ENCODE data around the gene CAMTA1. TPM values are rescaled to one million over a fixed set of nuclear protein-coding genes. Genes with fewer than 3 reads are reported as not detected.

The CAMTA1 gene
- total and polyA plus RNA-seq, 3 experiments from 2014 or later = 60.2 to 79.0 (median 61.7) TPM

DNA sequence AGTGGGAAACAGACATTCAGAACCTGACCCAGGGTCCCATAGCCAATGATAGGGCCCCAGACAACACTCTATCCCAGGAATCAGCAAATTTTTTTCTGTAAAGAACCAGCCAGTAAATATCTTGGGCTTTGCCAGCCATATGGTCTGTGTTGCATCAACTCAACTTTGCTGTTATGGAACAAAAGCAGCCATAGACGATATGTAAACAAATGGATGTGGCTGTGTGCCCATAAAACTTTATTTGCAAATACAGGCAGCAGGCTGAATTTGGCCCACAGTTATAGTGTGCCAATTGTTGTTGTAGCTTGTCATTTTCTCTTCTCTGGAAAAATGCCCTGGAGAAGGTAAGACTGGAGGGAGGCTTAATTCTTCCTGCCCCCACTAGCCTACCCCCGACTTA lies 554.7 kb downstream of the CAMTA1 start:
- no peaks in the 10 kb centered on the region for H3K4me1 ChIP-seq (ENCODE audit: insufficient read depth, low read length)
- Mint-ChIP-seq H3K27ac (no peak overlapping the region), H3K27me3 (peaks cover 0 to 5% of the 10 kb centered on the region in 2 donors), H3K4me1 (no peaks in the 10 kb centered on the region), H3K4me3 (no peak overlapping the region), H3K9me3 (peaks cover 0 to 1% (median 0%) of the 10 kb centered on the region in 5 donors), H3K36me3 (no peaks in the 10 kb centered on the region)
- CTCF ChIA-PET = no interaction called here
- POLR2A ChIA-PET = no interaction called here
- DNase-seq = no peak
- H3K27me3 ChIP-seq (ENCODE audit: insufficient read depth, low read length, poor library complexity, severe bottlenecking) = no peaks in the 10 kb centered on the region
- no peak overlapping the region for H3K27ac ChIP-seq (ENCODE audit: low read depth, low read length)
- H3K36me3 ChIP-seq (ENCODE audit: insufficient read depth, low read length) = no peaks in the 10 kb centered on the region
- no peak overlapping the region for H3K4me3 ChIP-seq (ENCODE audit: low read length)
- no peaks in the 10 kb centered on the region for H3K9me3 ChIP-seq (ENCODE audit: low read length)

DNA sequence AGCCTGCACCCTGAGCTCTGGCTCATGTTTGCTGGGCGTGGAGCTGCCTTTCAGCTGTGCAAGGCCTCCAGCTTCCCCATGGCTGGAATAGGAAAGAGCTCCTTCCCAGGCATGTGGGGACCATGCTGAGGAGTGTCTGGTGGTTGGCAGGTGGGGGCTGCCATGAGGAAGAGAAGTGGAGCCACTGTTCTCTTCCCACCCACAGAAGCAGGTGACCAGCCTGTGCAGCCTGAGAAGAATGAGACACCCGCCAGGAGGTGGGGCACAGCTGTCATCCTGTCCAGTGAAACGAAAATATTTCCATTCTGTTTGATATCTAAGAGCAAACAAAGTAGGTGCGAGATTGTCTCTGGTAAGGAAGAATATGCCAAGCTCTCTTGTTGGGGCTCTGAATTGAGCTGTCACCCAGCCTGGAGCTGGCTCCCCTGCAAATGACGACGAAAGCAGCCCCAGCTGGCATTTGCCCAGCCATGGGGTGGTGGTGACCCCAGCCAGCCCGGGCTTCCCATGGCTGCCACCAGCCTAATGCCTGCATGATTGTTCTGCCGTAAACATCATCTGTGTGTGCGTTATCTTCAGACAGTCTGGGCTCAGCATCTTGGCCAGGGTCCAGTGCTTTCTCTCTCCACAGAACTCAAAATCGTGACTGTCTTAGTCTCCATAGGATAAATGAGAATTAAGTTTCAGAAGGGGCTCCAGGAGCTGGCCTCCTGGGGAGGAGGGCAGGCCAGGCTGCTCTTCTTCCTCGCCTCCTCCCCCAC lies 556.1 kb downstream of the CAMTA1 start:
- Mint-ChIP-seq H3K27ac (no peak overlapping the region), H3K4me3 (no peak overlapping the region), H3K36me3 (no peaks in the 10 kb centered on the region), H3K9me3 (peaks cover 0 to 1% (median 0%) of the 10 kb centered on the region in 5 donors), H3K27me3 (peaks cover 0 to 5% of the 10 kb centered on the region in 2 donors), H3K4me1 (no peaks in the 10 kb centered on the region)
- ChIA-PET CTCF (no interaction called here), POLR2A (no interaction called here)
- H3K9me3 ChIP-seq (ENCODE audit: low read length) = no peaks in the 10 kb centered on the region
- peaks cover 4% of the 10 kb centered on the region for H3K27me3 ChIP-seq (ENCODE audit: insufficient read depth, low read length, poor library complexity, severe bottlenecking)
- H3K4me3 ChIP-seq (ENCODE audit: low read length) = no peak overlapping the region
- no peak for DNase-seq
- no peak overlapping the region for H3K27ac ChIP-seq (ENCODE audit: low read depth, low read length)
- H3K4me1 ChIP-seq (ENCODE audit: insufficient read depth, low read length) = no peaks in the 10 kb centered on the region
- no peaks in the 10 kb centered on the region for H3K36me3 ChIP-seq (ENCODE audit: insufficient read depth, low read length)

DNA sequence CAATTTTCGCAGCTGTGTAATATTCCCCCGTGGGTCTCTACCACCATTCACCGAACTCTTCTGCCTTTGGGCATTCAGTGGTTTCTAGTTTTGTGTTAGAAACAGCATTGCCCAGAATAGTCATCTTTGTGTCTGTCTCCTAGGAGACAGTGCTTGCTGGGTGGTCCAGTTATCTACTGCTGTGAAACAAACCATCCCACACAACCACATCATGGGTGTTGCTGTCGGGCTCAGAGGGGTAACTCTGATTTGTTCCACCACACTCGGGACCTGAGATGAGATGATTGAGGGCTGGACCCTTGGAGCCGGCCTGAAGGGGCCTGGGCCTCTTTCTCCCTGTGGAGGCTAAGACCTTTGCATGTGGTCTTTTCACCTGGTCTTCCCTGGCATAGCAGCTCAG lies 558.6 kb downstream of the CAMTA1 start:
- Mint-ChIP-seq H3K4me1 (no peaks in the 10 kb centered on the region), H3K9me3 (peaks cover 0 to 1% (median 0%) of the 10 kb centered on the region in 5 donors), H3K4me3 (no peak overlapping the region), H3K27ac (no peak overlapping the region), H3K27me3 (peaks cover 3 to 14% of the 10 kb centered on the region in 2 donors), H3K36me3 (no peaks in the 10 kb centered on the region)
- Histone ChIP-seq H3K4me1 (ENCODE audit: insufficient read depth, low read length) (no peaks in the 10 kb centered on the region), H3K36me3 (ENCODE audit: insufficient read depth, low read length) (no peaks in the 10 kb centered on the region), H3K4me3 (ENCODE audit: low read length) (no peak overlapping the region), H3K27ac (ENCODE audit: low read depth, low read length) (no peak overlapping the region), H3K27me3 (ENCODE audit: insufficient read depth, low read length, poor library complexity, severe bottlenecking) (peaks cover 4% of the 10 kb centered on the region), H3K9me3 (ENCODE audit: low read length) (no peaks in the 10 kb centered on the region)
- CTCF ChIA-PET = no interaction called here
- no peak for DNase-seq
- POLR2A ChIA-PET = no interaction called here

DNA sequence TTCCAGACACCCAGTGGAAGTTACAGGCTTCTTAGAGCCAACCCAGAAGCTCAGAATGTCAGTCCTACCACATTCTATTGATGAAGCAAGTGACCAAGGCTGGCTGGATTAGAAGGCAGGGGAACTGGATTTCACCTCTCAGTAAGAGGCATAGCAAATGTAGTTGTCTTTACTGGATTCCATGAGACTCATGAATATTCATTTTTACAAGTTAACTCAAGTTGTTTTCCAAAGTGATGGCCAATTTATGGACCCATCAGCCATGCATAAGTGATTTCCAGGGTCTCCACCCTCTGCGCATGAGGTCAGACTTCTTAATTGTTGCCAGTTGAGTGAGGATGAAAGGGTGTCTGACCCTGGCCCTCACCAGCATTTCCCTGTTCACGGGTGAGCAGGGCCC lies 559.0 kb downstream of the CAMTA1 start:
- H3K27me3 ChIP-seq (ENCODE audit: insufficient read depth, low read length, poor library complexity, severe bottlenecking) = peaks cover 4% of the 10 kb centered on the region
- H3K4me1 ChIP-seq (ENCODE audit: insufficient read depth, low read length) = no peaks in the 10 kb centered on the region
- no peak overlapping the region for H3K27ac ChIP-seq (ENCODE audit: low read depth, low read length)
- H3K9me3 ChIP-seq (ENCODE audit: low read length) = no peaks in the 10 kb centered on the region
- Mint-ChIP-seq H3K4me1 (no peaks in the 10 kb centered on the region), H3K27me3 (peaks cover 5 to 15% of the 10 kb centered on the region in 2 donors), H3K36me3 (no peaks in the 10 kb centered on the region), H3K27ac (no peak overlapping the region), H3K4me3 (no peak overlapping the region), H3K9me3 (peaks cover 0 to 1% (median 0%) of the 10 kb centered on the region in 5 donors)
- H3K4me3 ChIP-seq (ENCODE audit: low read length) = no peak overlapping the region
- ChIA-PET CTCF (no interaction called here), POLR2A (no interaction called here)
- DNase-seq = no peak
- H3K36me3 ChIP-seq (ENCODE audit: insufficient read depth, low read length) = no peaks in the 10 kb centered on the region

DNA sequence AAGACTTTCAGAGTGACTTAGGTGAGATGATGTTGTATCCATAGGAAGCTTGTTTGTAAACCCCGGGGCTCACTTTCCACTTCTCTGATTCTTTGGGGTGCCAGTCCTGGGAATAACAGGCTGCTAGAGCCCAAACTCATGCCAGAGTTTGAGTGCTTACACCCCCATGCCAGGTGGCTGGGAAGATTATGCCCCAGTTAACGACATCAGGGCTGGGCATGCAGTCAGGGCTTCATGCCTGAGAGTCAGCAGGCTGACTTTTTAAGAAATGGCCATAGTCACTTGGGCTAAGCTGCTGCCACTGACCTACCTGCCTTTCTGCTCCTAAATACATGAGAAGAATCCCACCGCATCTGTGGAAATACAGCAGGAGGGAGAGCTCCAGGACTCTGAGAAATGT lies 560.3 kb downstream of the CAMTA1 start:
- POLR2A ChIA-PET = no interaction called here
- no peak overlapping the region for H3K4me3 ChIP-seq (ENCODE audit: low read length)
- Mint-ChIP-seq H3K4me3 (no peak overlapping the region), H3K36me3 (no peaks in the 10 kb centered on the region), H3K9me3 (no peaks in the 10 kb centered on the region), H3K27ac (no peak overlapping the region), H3K27me3 (peaks cover 9 to 15% of the 10 kb centered on the region in 2 donors), H3K4me1 (no peaks in the 10 kb centered on the region)
- CTCF ChIA-PET = no interaction called here
- no peaks in the 10 kb centered on the region for H3K36me3 ChIP-seq (ENCODE audit: insufficient read depth, low read length)
- H3K4me1 ChIP-seq (ENCODE audit: insufficient read depth, low read length) = no peaks in the 10 kb centered on the region
- DNase-seq = no peak
- no peak overlapping the region for H3K27ac ChIP-seq (ENCODE audit: low read depth, low read length)
- H3K9me3 ChIP-seq (ENCODE audit: low read length) = no peaks in the 10 kb centered on the region
- peaks cover 4% of the 10 kb centered on the region for H3K27me3 ChIP-seq (ENCODE audit: insufficient read depth, low read length, poor library complexity, severe bottlenecking)

DNA sequence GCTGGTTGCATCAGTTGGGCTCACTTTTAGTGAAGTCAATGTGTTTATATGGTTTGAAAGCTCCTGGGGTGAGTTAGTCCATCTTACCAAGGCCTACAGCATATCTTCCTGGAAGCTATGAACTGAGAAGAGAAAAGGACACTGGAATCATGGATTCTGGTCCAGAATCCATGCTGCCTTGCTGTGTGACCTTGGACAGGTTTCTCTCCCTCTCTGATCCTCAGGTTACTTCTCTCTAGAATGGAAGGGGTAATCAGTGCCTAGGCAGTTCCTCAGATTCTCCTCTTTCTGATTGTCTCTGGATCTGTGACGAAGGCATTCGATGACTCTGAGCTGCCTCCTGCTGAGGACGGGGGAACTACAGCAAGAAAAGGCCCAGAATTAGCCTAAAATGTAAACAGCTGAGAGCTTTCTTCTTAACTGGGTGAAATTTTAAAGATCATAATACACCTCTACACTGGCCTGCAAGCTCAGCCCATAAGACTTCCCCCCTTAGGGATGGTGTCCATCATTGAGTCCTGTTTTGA lies 560.9 kb downstream of the CAMTA1 start:
- H3K27me3 Mint-ChIP-seq = peaks cover 9 to 15% of the 10 kb centered on the region in 2 donors
- no peaks in the 10 kb centered on the region for H3K9me3 ChIP-seq (ENCODE audit: low read length)
- H3K27me3 ChIP-seq (ENCODE audit: insufficient read depth, low read length, poor library complexity, severe bottlenecking) = peaks cover 4% of the 10 kb centered on the region
- no peaks in the 10 kb centered on the region for H3K4me1 Mint-ChIP-seq
- H3K36me3 Mint-ChIP-seq = no peaks in the 10 kb centered on the region
- H3K27ac ChIP-seq (ENCODE audit: low read depth, low read length) = no peak overlapping the region
- H3K9me3 Mint-ChIP-seq = no peaks in the 10 kb centered on the region
- no peaks in the 10 kb centered on the region for H3K4me1 ChIP-seq (ENCODE audit: insufficient read depth, low read length)
- no peaks in the 10 kb centered on the region for H3K36me3 ChIP-seq (ENCODE audit: insufficient read depth, low read length)
- no peak for DNase-seq
- H3K4me3 ChIP-seq (ENCODE audit: low read length) = no peak overlapping the region
- no peak overlapping the region for H3K4me3 Mint-ChIP-seq
- ChIA-PET CTCF (no interaction called here), POLR2A (no interaction called here)
- H3K27ac Mint-ChIP-seq = no peak overlapping the region

DNA sequence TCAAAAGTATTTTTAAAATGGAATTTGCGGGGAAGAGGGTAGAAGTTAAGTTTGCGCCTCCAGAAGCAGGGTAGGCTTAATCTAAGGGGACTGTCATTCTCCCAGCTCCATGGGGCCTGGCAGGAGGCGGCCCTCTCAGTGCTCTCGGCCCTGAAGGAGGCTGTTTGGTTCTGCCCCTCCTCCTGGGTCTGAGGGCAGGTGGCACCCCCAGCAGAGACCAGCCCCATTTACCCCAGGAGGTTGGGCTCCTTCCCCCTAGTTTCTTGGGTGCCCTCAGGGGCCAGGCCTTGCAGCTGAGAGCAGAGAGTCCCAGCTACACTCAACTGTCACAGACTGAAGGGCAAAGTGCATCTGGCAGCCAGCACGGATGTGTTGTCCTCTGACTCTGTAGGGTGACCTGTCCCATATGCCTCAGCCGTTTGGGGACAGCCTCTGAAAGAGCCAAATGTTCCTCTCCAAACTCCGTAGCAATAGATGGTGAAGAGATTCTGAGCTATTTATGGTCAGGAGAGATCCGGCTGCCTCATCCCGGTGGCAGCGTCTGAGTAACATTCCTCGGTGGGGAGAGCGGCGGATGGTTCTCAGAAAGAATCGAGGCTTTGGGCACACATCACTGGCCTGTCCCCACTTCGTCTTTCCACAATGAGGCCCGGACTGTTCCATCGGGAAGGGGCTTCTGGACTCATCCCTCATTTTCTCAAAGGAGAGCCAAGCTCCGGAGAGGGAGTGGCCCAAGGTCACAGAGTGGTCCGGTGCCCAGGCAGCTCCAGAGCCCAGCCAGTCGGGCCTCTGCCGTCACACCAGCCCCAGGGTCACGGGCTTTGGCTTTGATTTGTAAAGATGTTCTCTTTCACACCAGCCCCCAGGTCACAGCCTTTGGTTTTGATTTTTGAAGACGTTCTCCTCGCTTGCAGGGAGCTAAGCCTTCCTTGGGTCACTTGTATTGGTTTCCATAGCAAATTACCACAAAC lies 561.6 kb downstream of the CAMTA1 start:
- H3K9me3 Mint-ChIP-seq = no peaks in the 10 kb centered on the region
- H3K4me3 ChIP-seq (ENCODE audit: low read length) = no peak overlapping the region
- ChIA-PET CTCF (no interaction called here), POLR2A (no interaction called here)
- no peaks in the 10 kb centered on the region for H3K9me3 ChIP-seq (ENCODE audit: low read length)
- H3K4me3 Mint-ChIP-seq = no peak overlapping the region
- no peaks in the 10 kb centered on the region for H3K36me3 ChIP-seq (ENCODE audit: insufficient read depth, low read length)
- no peaks in the 10 kb centered on the region for H3K36me3 Mint-ChIP-seq
- H3K27ac Mint-ChIP-seq = no peak overlapping the region
- no peak overlapping the region for H3K27ac ChIP-seq (ENCODE audit: low read depth, low read length)
- H3K27me3 ChIP-seq (ENCODE audit: insufficient read depth, low read length, poor library complexity, severe bottlenecking) = peaks cover 4% of the 10 kb centered on the region
- peaks cover 14 to 15% of the 10 kb centered on the region in 2 donors for H3K27me3 Mint-ChIP-seq
- no peak for DNase-seq
- H3K4me1 Mint-ChIP-seq = no peaks in the 10 kb centered on the region
- H3K4me1 ChIP-seq (ENCODE audit: insufficient read depth, low read length) = no peaks in the 10 kb centered on the region

DNA sequence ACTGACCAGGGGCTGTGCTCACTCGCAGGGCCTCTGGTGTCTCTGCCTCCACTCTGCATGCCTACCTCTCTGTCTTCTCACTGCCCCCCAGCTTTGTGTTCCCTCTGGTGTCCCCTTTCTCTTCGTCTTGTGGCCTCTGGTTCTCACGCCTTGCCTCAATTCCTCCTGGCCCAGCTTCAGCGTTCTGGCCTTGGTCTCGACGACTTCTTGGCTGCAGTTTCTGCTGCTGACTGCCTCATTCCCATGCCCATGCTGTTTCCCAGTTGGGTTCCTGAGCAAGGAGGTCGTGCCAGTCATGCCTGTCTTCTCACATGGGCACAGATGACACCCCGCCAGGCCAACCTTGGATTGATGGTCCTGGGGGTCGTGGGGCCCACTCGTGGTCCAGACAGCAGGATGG lies 562.8 kb downstream of the CAMTA1 start:
- POLR2A ChIA-PET = no interaction called here

More for the DNA sequence above, 562.8 kb downstream of the CAMTA1 start:
- H3K9me3 ChIP-seq (ENCODE audit: low read length) = no peaks in the 10 kb centered on the region
- no peak overlapping the region for H3K4me3 ChIP-seq (ENCODE audit: low read length)
- peaks cover 4% of the 10 kb centered on the region for H3K27me3 ChIP-seq (ENCODE audit: insufficient read depth, low read length, poor library complexity, severe bottlenecking)
- Mint-ChIP-seq H3K9me3 (peaks cover 0 to 2% (median 0%) of the 10 kb centered on the region in 5 donors), H3K36me3 (no peaks in the 10 kb centered on the region), H3K27ac (no peak overlapping the region), H3K4me1 (no peaks in the 10 kb centered on the region), H3K4me3 (no peak overlapping the region), H3K27me3 (peaks cover 14 to 15% of the 10 kb centered on the region in 2 donors)
- CTCF ChIA-PET = no interaction called here
- DNase-seq = no peak
- no peak overlapping the region for H3K27ac ChIP-seq (ENCODE audit: low read depth, low read length)
- H3K4me1 ChIP-seq (ENCODE audit: insufficient read depth, low read length) = no peaks in the 10 kb centered on the region
- no peaks in the 10 kb centered on the region for H3K36me3 ChIP-seq (ENCODE audit: insufficient read depth, low read length)

Data from CD8-positive, alpha-beta memory T cell (primary cell).